ENCODE results near the gene SLC39A12. TPM values are rescaled to one million over a fixed set of nuclear protein-coding genes. Genes with fewer than 3 reads are reported as not detected.

SLC39A12 gene
- total and polyA plus RNA-seq, 2 of the 13 experiments (the other 11 are each of a cell fraction or from before 2014, with no cell fraction given) = not detected

- TF ChIP-seq HNF1B (CRISPR knock-in tag; IDR thresholded peaks at IDR 0.05) = no peak
- TF ChIP-seq ATF7-NPFF (CRISPR knock-in tag; IDR thresholded peaks at IDR 0.05; ENCODE audit: low read depth) = no peak
- no peak for TF ChIP-seq SIN3B (IDR thresholded peaks at IDR 0.05; ENCODE audit: low read length)
- TF ChIP-seq E2F5 (CRISPR knock-in tag; conservative IDR thresholded peaks at IDR 0.05) = no peak
- TF ChIP-seq CENPBD1 (CRISPR knock-in tag; IDR thresholded peaks at IDR 0.05; ENCODE audit: borderline replicate concordance, low read depth) = no peak
- TF ChIP-seq ZMYM2 (CRISPR knock-in tag; IDR thresholded peaks at IDR 0.05) = no peak
- TF ChIP-seq NFKBIZ (CRISPR knock-in tag; IDR thresholded peaks at IDR 0.05) = no peak
- no peak for TF ChIP-seq AKNA (CRISPR knock-in tag; IDR thresholded peaks at IDR 0.05; ENCODE audit: borderline replicate concordance)
These were observed 22.8 kb downstream of the SLC39A12 start (continued) for GRCh38 chr10:17974505-17974904.

Measured in HepG2 (cell line).